Measurements from ENCODE around the gene TM4SF4.

The TM4SF4 gene

GRCh38 chr3:149512073-149512782 lies 37.7 kb downstream of the TM4SF4 start:
- no peak for DNase-seq (ENCODE audit: low spot score)

GRCh38 chr3:149514471-149514870 lies 40.0 kb downstream of the TM4SF4 start:
- no peak for DNase-seq (ENCODE audit: low spot score)

- DNase-seq (ENCODE audit: low spot score), result no peak
Measured at GRCh38 chr3:149515249-149515648, 40.8 kb downstream of the TM4SF4 start.

GRCh38 chr3:149516920-149517319 lies 42.4 kb downstream of the TM4SF4 start:
- DNase-seq (ENCODE audit: low spot score), result no peak

GRCh38 chr3:149519912-149520311 lies 45.4 kb downstream of the TM4SF4 start:
- no peak for DNase-seq (ENCODE audit: low spot score)

GRCh38 chr3:149523512-149524299 lies 49.2 kb downstream of the TM4SF4 start:
- no peak for DNase-seq (ENCODE audit: low spot score)

- peak; percentile 33 for DNase-seq (ENCODE audit: low spot score)
Measured at GRCh38 chr3:149527531-149528339, 53.2 kb downstream of the TM4SF4 start.

- no peak for DNase-seq (ENCODE audit: low spot score)
Measured at GRCh38 chr3:149528340-149528650, 53.8 kb downstream of the TM4SF4 start.

- no peak for DNase-seq (ENCODE audit: low spot score)
Measured at GRCh38 chr3:149529099-149529498, 54.6 kb downstream of the TM4SF4 start.

GRCh38 chr3:149532489-149533180 lies 58.1 kb downstream of the TM4SF4 start:
- DNase-seq (ENCODE audit: low spot score), result no peak

GRCh38 chr3:149534082-149534481 lies 59.6 kb downstream of the TM4SF4 start:
- DNase-seq (ENCODE audit: low spot score), result no peak

GRCh38 chr3:149534671-149535332 lies 60.3 kb downstream of the TM4SF4 start:
- no peak for DNase-seq (ENCODE audit: low spot score)

- DNase-seq (ENCODE audit: low spot score), result no peak
Measured at GRCh38 chr3:149535333-149535685, 60.8 kb downstream of the TM4SF4 start.

GRCh38 chr3:149536429-149536828 lies 61.9 kb downstream of the TM4SF4 start:
- DNase-seq (ENCODE audit: low spot score), result no peak

- DNase-seq (ENCODE audit: low spot score), result no peak
Measured at GRCh38 chr3:149538371-149538770, 63.9 kb downstream of the TM4SF4 start.

GRCh38 chr3:149541091-149541491 lies 66.6 kb downstream of the TM4SF4 start:
- DNase-seq (ENCODE audit: low spot score), result peak; percentile 40

- DNase-seq (ENCODE audit: low spot score), result no peak
Measured at GRCh38 chr3:149542375-149543312, 68.1 kb downstream of the TM4SF4 start.

- no peak for DNase-seq (ENCODE audit: low spot score)
Measured at GRCh38 chr3:149545049-149545448, 70.6 kb downstream of the TM4SF4 start.

- DNase-seq (ENCODE audit: low spot score), result no peak
Measured at GRCh38 chr3:149547413-149547812, 72.9 kb downstream of the TM4SF4 start.

- DNase-seq (ENCODE audit: low spot score), result no peak
Measured at GRCh38 chr3:149547954-149548668, 73.6 kb downstream of the TM4SF4 start.
